ENCODE data around the gene CTBP1.

- TF ChIP-seq, protein P1, sequence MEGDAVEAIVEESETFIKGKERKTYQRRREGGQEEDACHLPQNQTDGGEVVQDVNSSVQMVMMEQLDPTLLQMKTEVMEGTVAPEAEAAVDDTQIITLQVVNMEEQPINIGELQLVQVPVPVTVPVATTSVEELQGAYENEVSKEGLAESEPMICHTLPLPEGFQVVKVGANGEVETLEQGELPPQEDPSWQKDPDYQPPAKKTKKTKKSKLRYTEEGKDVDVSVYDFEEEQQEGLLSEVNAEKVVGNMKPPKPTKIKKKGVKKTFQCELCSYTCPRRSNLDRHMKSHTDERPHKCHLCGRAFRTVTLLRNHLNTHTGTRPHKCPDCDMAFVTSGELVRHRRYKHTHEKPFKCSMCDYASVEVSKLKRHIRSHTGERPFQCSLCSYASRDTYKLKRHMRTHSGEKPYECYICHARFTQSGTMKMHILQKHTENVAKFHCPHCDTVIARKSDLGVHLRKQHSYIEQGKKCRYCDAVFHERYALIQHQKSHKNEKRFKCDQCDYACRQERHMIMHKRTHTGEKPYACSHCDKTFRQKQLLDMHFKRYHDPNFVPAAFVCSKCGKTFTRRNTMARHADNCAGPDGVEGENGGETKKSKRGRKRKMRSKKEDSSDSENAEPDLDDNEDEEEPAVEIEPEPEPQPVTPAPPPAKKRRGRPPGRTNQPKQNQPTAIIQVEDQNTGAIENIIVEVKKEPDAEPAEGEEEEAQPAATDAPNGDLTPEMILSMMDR (IDR thresholded peaks at IDR 0.05; ENCODE audit: low read length) = no peak
- TF ChIP-seq EZH2 (IDR thresholded peaks at IDR 0.05; ENCODE audit: borderline replicate concordance, low read length) = no peak
Observed at GRCh38 chr4:1226598-1226997, 22.3 kb downstream of the CTBP1 start.

Measured in OCI-LY1 (cell line).